K562 (cell line): Measurements from ENCODE around the gene LMAN2L. TPM values are rescaled to one million over a fixed set of nuclear protein-coding genes. Genes with fewer than 3 reads are reported as not detected.

ENCODE experiments used
- ATAC-seq: fragments of 200-7000 bp; cut with Tn5 transposase; 3 replicates; pipeline ENCODE4 v1.9.1; 2020; ENCODE audit warnings: moderate library complexity
- BruUV-seq: library from RNA; stranded (reverse); fragments of 400-500 nt; replicated peaks from 2 replicates; lab custom pipeline; 2021; lab: Mats Ljungman, UMichigan
- CTCF ChIA-PET: fragments of 300-600 bp; formaldehyde crosslinking; extraction: SDS; loops from one replicate; lab custom pipeline; 2021; ENCODE audit warnings: low intra/inter-chr PET ratio; lab: Yijun Ruan, JAX
- POLR2A ChIA-PET: fragments of 300-600, 350-650 bp; sonication (Branson Sonifier 250); formaldehyde crosslinking; extraction: SDS; loops from one replicate; lab custom pipeline; 2021; ENCODE audit warnings: antibody characterized with exemption, inconsistent platforms; lab: Yijun Ruan, JAX
- DNase-seq, 4 experiments: peaks; one replicate each; pipeline versions ENCODE4 v3.0.0 to v3.0.0-alpha.2; 2011 to 2018; ENCODE audit warnings: low spot score in 3 of 4, mixed read lengths in 3 of 4; ENCODE audit errors: extremely low read depth in 1 of 4
- FAIRE-seq: peaks from 2 replicates; lab custom pipeline; 2011; peaks lifted over from hg19 to GRCh38; lab: Jason Lieb, UNC
- H2AFZ ChIP-seq: 2 replicates; pipeline ENCODE4 v1.6.0; 2011; ENCODE audit warnings: low read depth, low read length, control low read depth, inconsistent platforms
- H3K27ac ChIP-seq: fragments of 200-600 bp; 3 replicates; pipeline ENCODE4 v1.8.0; 2011; ENCODE audit warnings: low read depth, mild to moderate bottlenecking, control low read depth, inconsistent platforms, low read length, moderate library complexity, mixed read lengths; ENCODE audit errors: extremely low read depth
- H3K27me3 ChIP-seq, 2 experiments: fragments of 300-600 bp in 1 of 2; 2 replicates in 1 of 2; 3 replicates in 1 of 2; pipeline versions ENCODE4 v1.6.0 to v1.8.0; 2011; ENCODE audit warnings: inconsistent platforms in 2 of 2, low read length in 2 of 2, mild to moderate bottlenecking in 1 of 2, mixed read lengths in 1 of 2, moderate library complexity in 1 of 2; ENCODE audit not compliant: control insufficient read depth in 2 of 2, insufficient read depth in 2 of 2
- H3K36me3 ChIP-seq: fragments of 300-600 bp; 3 replicates; pipeline ENCODE4 v1.8.0; 2011; ENCODE audit warnings: mild to moderate bottlenecking, low read length, inconsistent platforms; ENCODE audit not compliant: control insufficient read depth, insufficient read depth
- H3K4me1 ChIP-seq, 2 experiments: fragments of 200-600 bp in 1 of 2; replicated peaks in 1 of 2; 2 replicates in 1 of 2; 3 replicates in 1 of 2; pipeline versions ENCODE4 v1.5.1 to v1.8.0; 2011; ENCODE audit warnings: inconsistent platforms in 2 of 2, low read length in 2 of 2, mild to moderate bottlenecking in 1 of 2, mixed read lengths in 1 of 2, moderate library complexity in 1 of 2; ENCODE audit not compliant: control insufficient read depth in 2 of 2, insufficient read depth in 2 of 2
- H3K4me2 ChIP-seq: 2 replicates; pipeline ENCODE4 v1.6.1; 2011; ENCODE audit warnings: low read length, control low read depth, inconsistent platforms, mixed read lengths; ENCODE audit not compliant: insufficient read depth
- H3K4me3 ChIP-seq: fragments of 200-600 bp; sonication (generic), shearing (Covaris generic); 2 replicates; pipeline ENCODE4 v1.5.1; 2016; ENCODE audit warnings: control low read depth, inconsistent platforms
- H3K79me2 ChIP-seq: fragments of 200-600 bp; 3 replicates; pipeline ENCODE4 v1.8.0; 2011; ENCODE audit warnings: low read length, inconsistent platforms; ENCODE audit not compliant: control insufficient read depth, insufficient read depth
- H3K9ac ChIP-seq, 2 experiments: 2 replicates each; pipeline versions ENCODE4 v1.6.0 to v1.6.1; 2011; ENCODE audit warnings: low read depth in 2 of 2, low read length in 2 of 2, control low read depth in 1 of 2, inconsistent platforms in 1 of 2, mild to moderate bottlenecking in 1 of 2, mixed read lengths in 1 of 2; ENCODE audit not compliant: insufficient read depth in 1 of 2
- H3K9me1 ChIP-seq: one replicate; pipeline ENCODE4 v1.6.0; 2011; ENCODE audit warnings: inconsistent platforms, mild to moderate bottlenecking, low read length, moderate library complexity; ENCODE audit not compliant: control insufficient read depth, insufficient read depth
- H3K9me3 ChIP-seq: replicated peaks from 2 replicates; pipeline ENCODE4 v1.5.1; 2011; ENCODE audit warnings: low read depth, low read length, inconsistent platforms; ENCODE audit not compliant: control insufficient read depth, insufficient read depth
- H4K20me1 ChIP-seq: replicated peaks from 2 replicates; pipeline ENCODE4 v1.6.1; 2011; ENCODE audit warnings: low read length, inconsistent platforms, mixed read lengths; ENCODE audit not compliant: control insufficient read depth, insufficient read depth
- CCAR2 ChIP-seq: fragments of 200-400 bp; formaldehyde crosslinking; IDR thresholded peaks from 2 replicates; pipeline ENCODE4 v1.6.1; 2017; ENCODE audit warnings: mild to moderate bottlenecking, low read depth, low read length
- RB1 ChIP-seq: fragments of 450-650 bp; IDR thresholded peaks from 2 replicates; pipeline ENCODE4 v1.6.1; 2017; ENCODE audit warnings: low read depth, mild to moderate bottlenecking
- RBM34 ChIP-seq: fragments of 200-400 bp; formaldehyde crosslinking; IDR thresholded peaks from 2 replicates; pipeline ENCODE4 v1.6.1; 2018; ENCODE audit warnings: low read length, borderline replicate concordance; ENCODE audit not compliant: insufficient read depth
- VEZF1 ChIP-seq: fragments of 200-800 bp; sonication (Bioruptor generic); IDR thresholded peaks from 2 replicates; pipeline ENCODE4 v1.6.1; 2017; ENCODE audit warnings: missing genetic modification characterization, missing compliant biosample characterization
- ZNF518B ChIP-seq: fragments of 250-450 bp; sonication (Bioruptor Pico); IDR thresholded peaks from 2 replicates; pipeline ENCODE4 v1.5.0; 2021; ENCODE audit warnings: mild to moderate bottlenecking, moderate library complexity
- ZNF77 ChIP-seq: fragments of 250-450 bp; sonication (Bioruptor Pico); IDR thresholded peaks from 2 replicates; pipeline ENCODE4 v1.5.0; 2020
- WGBS: fragments of 100-300 bp; shearing (Covaris generic); methylation state at CpG from one replicate; pipeline ENCODE4 v1.1.6; 2016; ENCODE audit warnings: low coverage, mixed read lengths; ENCODE audit not compliant: insufficient coverage; ENCODE audit errors: missing lambda C conversion rate; 5-methylcytosine and 5-hydroxymethylcytosine counted together
- in situ Hi-C: fragments of 300-500 bp; cut with MboI; formaldehyde crosslinking; loops from 4 replicates; pipeline ENCODE4 v1.15.0; 2018; ENCODE audit warnings: inconsistent platforms, mixed read lengths
- intact Hi-C: fragments of 100-400 bp; cut with micrococcal nuclease; formaldehyde crosslinking; loops from 2 replicates; pipeline ENCODE4 v1.14.2; 2022
- polyA plus RNA-seq, 8 experiments: library from polyadenylated mRNA; depleted of rRNA in 4 of 8; stranded (reverse) in 5 of 8; unstranded in 3 of 8; fragments of >200 nt; fragmentation: Nextera tagmentation in 2 of 8; fragmentation: Illumina TruSeq in 1 of 8; extraction: Ambion mirVana in 2 of 8; extraction: Trizol in 1 of 8; gene quantifications; 2 replicates each; pipeline versions ENCODE4 v1.2.1 to v1.2.3, GENCODE V29; 2011 to 2014; ENCODE audit warnings: inconsistent platforms in 1 of 8, missing spikeins in 1 of 8
- total RNA-seq, 7 experiments: library from RNA; depleted of rRNA in 6 of 7; stranded (reverse); fragments of >200 nt in 6 of 7; fragmentation: Illumina TruSeq in 2 of 7; extraction: Trizol in 2 of 7; gene quantifications; 2 replicates each; pipeline versions ENCODE4 v1.2.1 to v1.2.3, GENCODE V29; 2011 to 2021; ENCODE audit warnings: low replicate concordance in 1 of 7

The LMAN2L gene
- total and polyA plus RNA-seq, 9 of the 15 experiments (the other 6 are each of a cell fraction or from before 2014, with no cell fraction given): 7.2 to 37.7 (median 12.5) TPM

- TF ChIP-seq ZNF518B (CRISPR knock-in tag) (no peak), CCAR2 (no peak), RBM34 (no peak), VEZF1 (peak; percentile 48; the same call in 1 of the 2 replicates), RB1 (0 out of 2 replicates have a peak, but pooled peaks have one; percentile 18), ZNF77 (CRISPR knock-in tag) (no peak)
- Histone ChIP-seq H3K36me3 (no peaks in the 10 kb centered on the region), H3K79me2 (peaks cover 35% of the 10 kb centered on the region), H3K4me1 (peaks cover 26 to 45% of the 10 kb centered on the region in 2 experiments), H3K4me2 (peak overlapping the region; percentile 99), H3K4me3 (peak overlapping the region; percentile 54), H3K9ac (peak overlapping the region; percentile 42 to 100), H2AFZ (peak overlapping the region; percentile 79), H3K9me3 (no peaks in the 10 kb centered on the region), H3K27me3 (no peaks in the 10 kb centered on the region; a peak in 1 of 5 replicates), H4K20me1 (peaks cover 5% of the 10 kb centered on the region; the same call in 1 of the 2 replicates), H3K9me1 (peaks cover 7% of the 10 kb centered on the region), H3K27ac (peak overlapping the region; percentile 49; the same call in 2 of the 3 replicates)
- peak in 2 of 4 experiments; percentile 34 to 37 for DNase-seq
- POLR2A ChIA-PET: interaction anchor here (0.6 to 1.2 kb wide), 4 partner anchors 39 to 127 kb away, joined by 3 to 4 read pairs (median 3); no protein-coding TSS in a partner anchor
- WGBS: 24% methylated on average over 8 of the region's 8 CpGs
- in situ Hi-C loops (no loop called here), intact Hi-C loops (loop anchor here (5.0 kb wide), 3 partner anchors 53 to 212 kb away; partner anchors contain the start of genes CNNM3 and KANSL3)
- no TSS peak for BruUV-seq
- no peak for FAIRE-seq
- peak; percentile 15 for ATAC-seq
- CTCF ChIA-PET: interaction anchor here (1.1 to 1.4 kb wide), 2 partner anchors 162 to 210 kb away, joined by 3 read pairs; no protein-coding TSS in a partner anchor
Measured at GRCh38 chr2:96764253-96764637, 24.4 kb upstream of the LMAN2L start.
